COLO829 (cell line): Measurements from ENCODE around the gene ATP6V1F.

ENCODE experiments used
- DNase-seq: peaks from one replicate; pipeline ENCODE4 v3.0.0; 2012; ENCODE audit warnings: low spot score

The ATP6V1F gene

DNA sequence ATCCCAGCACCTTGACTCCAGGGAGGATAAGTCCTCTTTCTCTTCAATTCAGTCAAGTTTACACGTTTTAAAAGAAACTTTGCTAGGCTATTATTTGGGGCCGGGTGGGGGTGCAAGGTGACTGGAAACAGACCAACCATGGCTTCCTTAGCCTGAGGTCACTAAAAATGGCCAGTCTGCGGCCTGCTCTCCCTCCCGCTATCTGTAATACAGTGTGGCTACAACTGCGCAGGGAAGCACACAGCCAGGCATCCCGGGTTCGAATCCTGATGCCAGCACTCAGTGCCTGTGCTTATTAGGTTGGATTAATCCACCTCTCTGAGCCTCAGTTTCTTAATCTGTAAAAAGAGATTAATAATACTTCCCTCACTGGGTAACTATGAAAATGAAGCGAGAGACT lies 19.5 kb downstream of the ATP6V1F start:
- DNase-seq, result no peak

DNA sequence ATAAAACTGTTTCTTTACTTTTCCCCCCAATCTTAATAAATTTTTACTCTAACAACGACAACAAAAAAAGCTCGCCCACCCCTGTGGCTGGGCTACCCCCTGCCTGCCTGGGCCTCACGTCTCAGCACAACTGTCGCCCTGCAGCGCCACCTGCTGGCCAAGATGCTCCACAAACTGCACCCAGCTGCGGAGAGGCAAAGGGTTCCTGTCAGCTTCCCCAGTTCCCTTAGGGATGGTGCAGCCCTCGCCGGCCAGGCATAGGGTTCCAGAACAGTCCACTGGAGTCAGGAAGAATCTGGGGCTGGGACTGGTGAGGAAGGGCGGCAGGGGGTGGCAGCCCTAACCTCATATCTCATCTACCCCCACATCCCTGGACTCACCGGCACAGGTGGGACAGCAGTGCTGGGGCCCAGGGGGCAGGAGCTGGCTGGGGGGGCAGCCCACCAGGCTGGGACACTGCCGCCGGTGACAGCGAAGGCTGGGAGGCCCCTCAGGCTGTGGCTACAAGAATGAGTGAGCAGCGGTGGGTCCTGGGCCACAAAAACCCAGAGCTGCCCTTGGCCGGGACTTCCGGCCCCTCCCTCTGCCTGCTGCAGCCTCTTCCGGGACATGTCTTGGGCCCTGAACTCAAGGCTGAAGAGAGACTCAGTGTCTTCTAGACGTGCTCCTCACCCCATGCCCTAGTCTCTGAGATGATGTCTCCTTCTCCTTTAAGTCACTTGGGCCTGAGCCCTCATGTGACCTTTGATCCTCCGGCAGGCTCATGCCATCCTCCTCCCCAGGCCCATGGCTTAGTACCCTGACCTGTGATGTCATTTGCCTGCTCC lies 21.2 kb downstream of the ATP6V1F start:
- DNase-seq, result peak; percentile 97

DNA sequence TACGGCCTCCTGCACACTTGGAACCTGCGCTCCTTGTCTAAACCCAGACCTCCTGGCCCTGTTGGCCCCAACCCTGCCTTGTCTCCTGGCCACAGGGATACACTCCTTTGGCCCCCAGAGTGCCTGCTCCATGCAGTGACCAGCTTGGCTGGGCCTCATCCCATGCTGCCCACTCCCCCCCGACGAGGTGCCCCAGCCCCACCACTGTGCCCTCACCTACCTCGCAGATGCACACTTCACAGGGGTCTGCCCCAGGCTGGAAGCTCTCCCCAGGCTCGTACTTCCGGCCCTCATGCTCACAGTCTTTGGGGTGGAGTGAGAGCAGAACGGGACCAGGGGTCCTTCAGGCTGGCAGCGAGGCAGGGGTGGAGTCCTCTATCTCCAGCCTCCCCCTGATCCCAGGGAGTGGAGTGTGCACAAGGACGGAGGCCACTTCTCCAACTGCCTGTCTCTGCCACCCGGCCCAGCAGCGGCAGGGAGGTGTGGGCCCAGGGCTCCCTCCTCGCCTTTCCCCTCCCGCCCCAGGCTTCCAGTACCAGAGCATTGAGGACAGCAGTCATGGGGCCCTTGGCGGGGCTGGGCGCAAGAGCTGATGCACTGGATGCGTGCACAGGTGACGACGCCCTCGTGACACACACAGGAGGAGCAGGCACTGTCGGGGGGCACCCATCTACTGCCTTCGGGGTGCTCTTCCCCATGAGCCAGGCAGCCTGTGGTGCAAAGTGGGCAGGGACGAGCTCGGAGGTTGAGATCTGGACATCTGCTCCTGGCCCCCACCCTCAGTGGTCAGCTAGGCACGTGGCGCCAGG lies 22.1 kb downstream of the ATP6V1F start:
- DNase-seq, result no peak

DNA sequence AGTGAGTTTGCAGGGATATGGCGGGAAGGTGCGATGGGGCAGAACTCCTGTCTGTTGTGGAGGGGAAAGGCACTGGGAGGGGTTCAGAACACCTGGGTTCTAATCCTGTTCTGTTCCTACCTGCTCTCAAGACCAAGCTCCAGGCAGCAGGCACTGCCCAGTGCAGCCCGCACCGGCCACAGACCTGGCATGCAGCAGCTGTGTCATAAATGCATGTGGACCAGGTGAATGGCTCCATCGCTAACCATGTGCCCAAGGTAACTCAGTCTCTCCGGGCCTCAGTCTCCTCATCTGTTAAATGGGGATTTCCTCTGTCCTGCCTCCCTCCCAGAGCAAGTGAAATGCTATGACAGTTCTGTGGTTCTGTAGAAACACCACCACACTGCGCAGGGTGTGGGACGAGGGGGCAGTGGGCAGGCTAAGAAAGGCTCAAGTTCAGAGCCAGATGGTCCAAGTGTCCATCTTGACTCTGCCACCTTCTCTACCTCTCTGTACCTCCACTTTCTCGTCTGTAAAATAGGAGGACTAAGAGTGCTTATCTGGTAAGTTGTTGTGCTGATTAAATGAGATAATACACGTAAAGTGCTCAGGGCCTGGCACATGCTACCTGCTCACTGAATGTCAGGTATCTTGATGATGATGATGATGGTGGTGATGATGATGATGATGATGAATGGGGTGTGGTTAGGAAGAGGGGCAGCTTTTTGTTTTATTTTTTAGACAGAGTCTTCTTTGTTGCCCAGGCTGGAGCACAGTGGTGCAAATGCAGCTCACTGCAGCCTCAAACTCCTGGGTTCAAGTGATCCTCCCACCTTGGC lies 22.9 kb downstream of the ATP6V1F start:
- no peak for DNase-seq

DNA sequence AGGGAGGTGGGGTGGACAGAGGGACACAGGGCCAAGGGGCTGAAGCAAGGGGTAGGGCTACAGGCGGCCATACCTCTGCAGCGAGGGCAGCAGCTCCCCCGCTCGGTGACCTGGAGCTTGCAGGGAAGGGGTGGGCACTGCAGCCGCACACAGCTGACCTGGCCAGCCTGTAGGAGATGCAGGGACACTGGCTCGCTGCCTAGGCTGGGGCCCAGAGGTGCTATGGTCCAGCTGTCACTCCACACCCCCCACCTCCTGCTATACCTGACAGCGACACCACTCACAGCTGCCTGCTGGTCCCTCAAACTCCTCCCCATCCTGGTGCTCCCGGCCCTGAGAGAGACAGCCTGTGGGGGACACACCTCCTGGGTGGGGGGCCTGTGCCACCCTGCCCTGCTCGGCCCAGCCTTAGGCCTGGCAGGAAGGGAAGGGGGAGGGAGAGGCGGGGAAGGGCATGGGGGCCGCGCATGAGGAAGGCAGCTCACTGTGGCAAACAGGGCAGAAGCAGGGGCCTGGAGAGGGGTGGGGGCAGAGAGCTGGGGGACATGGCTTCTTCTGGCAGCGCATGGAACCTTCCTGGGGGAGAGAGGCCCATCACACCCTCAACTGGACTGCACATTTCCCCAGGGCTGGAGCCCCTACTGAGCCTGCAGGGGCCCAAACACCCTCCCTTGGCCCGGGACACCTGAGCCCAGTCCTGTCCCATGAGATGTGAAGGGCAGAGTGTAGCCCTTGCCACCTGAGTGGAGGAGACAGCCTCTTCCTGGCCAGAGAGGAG lies 23.9 kb downstream of the ATP6V1F start:
- DNase-seq, result no peak

DNA sequence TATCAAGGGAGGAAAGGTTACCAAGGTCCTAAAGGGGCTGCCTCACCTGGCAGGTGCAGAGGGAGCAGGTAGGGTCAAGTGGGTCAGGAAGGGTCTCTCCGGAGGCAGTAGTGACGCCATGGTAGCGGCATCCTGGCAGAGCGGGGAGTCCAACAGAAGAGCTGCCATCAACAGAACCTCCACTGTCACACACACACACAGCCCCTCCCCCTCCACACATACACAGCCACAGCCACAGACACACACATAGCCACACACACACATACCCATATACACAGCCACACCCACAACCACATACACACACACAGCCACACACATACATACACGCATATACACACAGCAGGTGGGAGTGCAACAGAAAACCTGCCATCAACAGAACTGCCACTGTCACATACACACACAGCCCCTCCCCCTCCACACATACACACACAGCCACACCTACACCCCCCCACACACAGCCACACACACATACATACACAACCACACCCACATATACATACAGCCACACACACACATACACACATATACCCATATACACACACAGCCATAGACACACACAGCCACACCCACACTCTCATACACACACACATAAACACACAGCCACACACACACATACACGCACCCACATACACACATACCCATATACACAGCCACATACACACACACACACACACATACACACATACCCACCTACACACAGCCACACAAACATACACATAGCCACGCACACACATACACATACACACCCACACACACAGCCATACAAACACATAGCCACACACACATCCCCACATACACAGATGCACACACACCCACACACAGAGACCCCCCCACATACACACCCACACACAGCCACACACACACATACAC lies 24.7 kb downstream of the ATP6V1F start:
- DNase-seq, result no peak

DNA sequence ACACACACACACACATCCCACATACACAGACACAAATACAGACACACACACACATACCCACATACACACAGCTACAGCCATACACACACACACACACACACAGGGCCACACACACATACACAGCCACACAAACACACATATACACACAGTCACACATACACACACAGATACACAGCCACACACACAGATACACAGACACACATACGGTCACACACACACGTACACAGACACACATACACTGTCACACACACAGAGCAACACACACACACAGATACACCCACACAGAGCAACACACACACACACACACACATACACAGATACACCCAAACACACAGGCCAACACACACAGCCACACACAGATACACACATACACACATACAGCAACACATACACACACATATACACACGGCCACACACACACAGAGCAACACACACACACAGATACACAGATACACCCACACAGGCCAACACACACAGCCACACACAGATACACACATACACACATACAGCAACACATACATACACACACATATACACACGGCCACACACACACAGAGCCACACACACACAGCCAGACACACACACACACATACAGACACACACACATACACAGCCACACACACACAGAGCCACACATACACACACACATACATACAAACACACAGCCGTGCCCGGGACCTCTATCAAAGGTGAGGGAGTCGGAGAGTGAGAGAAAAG lies 25.5 kb downstream of the ATP6V1F start:
- DNase-seq, result no peak

DNA sequence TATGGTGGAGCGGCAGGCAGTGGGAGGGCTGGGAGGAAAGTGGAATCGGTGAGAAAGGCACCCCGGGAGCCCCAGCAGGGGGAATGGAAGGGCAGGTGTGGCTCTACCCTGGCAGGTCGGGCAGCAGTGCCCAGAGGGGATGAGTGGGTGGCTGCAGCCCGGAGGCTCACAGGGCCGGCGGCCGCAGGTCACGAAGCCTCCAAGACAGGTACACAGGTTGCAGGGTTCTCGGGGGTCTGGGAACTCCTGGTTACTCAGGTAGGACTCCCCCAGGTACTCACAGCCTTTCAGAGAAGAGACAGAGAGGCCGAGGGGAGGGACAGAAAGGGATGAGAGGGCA lies 26.1 kb downstream of the ATP6V1F start:
- no peak for DNase-seq

DNA sequence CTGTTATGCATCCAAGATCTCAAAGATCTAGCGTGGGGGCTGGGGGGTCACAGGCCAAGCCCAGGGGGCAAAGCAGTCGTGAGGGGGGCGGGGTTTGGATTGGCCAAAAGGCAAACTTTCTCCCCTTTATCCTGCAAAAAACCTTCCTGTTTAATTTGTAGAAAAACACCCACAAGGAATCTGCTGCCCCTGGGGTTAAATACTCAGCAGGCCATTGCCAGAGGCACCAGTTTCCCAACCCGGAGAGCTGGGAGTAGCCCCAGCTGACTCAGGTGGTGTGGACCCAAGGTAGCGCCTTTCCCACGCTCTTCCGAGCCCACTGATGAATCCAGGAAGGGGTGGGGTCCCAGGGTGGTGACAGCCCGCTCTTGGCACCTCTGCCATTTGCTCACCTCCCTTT lies 26.5 kb downstream of the ATP6V1F start:
- DNase-seq, result no peak

DNA sequence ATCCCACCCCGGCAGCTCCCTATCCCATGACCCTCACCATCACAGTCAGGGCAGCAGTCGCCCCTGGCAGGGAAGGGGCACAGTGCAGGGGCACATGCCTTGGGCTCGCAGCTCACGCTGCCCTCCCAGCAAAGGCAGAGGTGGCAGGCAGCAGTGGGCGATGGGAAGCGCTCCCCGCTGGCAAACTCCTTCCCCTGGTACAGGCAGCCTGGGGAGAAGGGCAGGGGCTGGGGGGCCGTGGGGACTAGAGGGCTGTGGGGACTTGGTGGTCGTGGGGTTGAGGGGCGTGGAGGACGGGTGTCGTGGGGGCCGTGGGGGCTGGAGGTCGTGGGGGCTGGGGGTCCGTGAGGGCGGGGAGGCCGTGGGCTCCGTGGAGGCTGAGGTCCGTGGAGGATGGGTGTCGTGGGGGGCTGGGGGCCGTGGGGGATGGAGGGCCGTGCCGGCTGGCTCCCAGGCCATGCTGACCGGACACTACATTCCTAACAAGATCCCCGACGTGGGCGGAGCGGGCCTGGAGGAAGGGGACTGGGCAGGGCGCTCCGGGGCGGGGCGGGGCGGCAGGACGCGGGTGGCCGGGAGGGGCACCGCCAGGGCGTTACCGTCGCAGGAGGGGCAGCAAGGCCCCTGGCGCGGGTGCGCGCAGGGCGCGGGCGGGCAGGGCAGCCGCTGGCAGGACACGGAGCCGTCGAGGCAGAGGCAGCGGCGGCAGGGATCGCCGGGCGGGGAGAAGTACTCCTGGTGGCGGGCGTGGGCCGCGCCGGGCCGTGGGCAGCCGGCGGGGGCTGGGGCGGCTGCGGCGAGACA lies 27.9 kb downstream of the ATP6V1F start:
- DNase-seq, result peak; percentile 60

DNA sequence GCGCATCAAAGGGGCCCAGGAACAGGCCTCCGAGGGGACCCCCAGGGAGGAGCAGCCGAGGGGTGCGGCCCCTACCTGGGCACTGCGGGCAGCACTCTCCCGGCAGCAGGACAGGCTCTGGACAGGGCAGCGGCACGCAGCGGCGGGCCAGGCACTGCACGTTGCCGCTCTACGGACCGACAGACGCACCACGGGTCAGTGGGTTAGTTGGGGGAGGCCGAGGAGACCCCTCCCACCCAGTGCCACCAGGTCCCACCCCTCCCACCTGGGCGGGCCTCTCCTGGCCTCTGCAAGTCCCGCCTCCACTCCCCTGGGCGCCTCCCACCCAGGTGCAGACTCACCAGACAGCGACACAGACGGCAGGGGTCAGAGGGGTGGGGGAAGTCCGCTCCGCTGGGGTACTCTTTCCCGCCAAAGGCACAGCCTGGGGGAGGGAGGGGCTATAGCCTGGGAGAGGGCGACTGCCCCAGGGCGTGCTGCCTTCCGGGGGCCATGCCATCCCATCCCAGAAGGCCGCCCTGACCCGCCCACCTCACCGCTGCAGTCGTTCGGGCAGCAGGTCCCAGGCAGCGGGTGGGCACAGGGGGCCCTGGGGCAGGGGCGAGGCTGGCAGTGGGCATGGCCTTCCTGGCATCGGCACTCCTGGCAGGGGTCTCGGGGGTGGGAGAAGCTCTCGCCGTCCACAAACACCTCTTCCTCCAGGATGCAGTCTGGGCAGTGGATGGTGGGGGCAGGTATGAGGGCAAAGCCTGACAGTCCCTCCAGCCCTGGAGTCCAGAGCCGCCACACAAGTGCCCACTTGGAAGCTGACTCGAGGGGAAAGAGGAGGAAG lies 28.7 kb downstream of the ATP6V1F start:
- DNase-seq, result no peak

DNA sequence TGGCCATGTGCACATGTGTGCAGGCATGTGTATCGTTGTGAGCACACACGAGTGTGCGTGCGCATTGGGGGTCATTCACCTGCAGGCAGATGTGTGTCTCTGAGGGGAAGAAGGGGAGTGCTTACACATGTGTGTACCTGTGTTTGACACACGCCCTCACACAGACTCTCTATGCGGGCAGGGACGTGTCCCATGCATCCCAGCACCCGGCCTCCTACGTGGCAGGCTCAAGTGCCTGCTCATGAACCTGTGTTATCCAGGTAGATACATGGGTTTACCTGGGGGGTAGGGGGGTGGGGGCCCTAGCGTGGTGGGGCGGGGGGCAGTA lies 29.2 kb downstream of the ATP6V1F start:
- DNase-seq, result no peak

DNA sequence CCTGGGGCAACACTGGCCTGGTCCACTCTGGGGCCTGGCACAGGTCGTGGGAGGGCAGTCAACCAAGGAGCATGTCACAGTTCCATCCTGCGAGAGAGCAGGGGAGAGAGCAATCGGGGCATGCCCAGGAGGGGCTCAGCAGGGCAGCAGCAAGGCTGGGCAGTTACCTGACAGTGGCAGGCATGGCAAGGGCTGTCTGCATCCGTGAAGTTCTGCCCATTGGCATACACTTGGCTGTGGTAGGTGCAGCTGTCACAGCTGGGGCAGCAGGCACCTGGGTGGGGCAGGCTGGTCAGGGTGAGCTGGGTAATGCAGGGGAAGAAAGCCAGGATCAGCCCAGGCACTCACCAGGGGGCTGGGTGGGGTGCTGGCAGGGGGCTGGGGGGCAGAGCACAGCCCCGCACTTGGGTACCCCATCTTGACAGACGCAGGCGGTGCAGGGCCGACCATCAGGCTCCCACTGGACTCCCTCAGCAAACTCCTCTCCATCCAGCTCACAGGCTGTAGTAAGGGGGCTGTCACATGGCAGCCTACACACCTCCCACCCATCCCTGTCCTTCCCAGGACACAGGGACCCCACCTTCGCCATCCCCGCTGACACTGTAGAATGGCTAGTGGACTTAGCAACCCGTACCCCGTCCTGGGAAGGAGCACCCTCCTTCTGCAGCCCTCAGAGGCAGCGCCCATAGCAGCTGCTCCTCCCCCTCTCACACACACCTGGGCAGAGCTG lies 30.0 kb downstream of the ATP6V1F start:
- no peak for DNase-seq

DNA sequence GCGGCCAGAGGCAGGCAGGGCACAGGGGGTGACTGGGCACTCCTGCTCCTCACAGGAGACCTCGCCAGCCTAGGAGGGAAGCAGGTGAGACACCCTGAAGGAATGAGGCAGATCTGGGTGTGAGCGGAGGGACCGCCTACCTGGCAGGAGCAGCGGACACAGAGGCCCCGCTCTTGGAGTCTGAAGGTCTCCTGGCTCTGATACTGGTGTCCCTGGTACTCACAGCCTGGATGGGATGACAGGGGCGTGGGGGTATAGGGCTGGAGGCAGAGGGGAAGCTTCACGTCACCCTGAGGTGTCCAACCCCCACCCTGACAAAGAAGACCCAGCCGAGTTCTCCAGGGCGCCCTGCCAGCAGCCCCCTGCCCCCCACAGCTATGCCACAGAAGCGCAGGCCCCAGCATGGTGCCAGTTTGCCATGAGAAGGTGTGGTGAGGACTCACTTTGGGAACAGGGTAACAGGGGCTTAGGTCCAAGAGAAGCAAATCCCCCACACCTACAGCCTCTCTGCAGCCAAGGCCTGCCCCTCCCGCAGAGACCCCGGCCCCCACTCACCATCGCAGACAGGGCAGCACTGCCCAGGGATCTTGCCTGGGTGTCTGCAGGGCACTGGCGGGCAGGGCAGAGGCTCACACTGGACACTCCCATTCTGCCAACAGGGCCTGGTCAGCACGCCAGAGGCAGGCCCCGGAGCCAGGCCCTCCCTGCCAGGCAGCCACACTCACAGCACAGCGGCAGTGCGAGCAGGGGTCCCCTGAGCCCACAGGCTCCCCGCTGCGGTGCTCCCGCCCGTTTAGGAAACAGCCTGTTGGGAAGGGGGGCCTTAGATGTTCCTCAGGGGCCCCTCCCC lies 30.8 kb downstream of the ATP6V1F start:
- no peak for DNase-seq

DNA sequence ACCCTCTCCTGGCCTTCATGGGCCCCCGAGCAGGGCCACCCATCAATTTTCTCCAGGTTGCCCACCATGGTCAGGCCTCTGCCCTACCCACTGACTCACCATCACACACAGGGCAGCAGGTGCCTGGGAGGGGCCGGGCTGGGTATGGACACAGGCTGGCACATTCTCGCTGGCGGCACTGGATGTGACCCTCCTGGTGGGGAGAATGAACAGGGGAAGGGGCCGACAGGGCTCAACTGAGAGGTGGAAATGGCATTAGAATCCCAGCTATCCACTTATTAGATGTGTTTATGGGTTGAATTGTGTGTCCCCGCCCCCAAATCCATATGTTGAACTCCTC lies 31.4 kb downstream of the ATP6V1F start:
- no peak for DNase-seq

DNA sequence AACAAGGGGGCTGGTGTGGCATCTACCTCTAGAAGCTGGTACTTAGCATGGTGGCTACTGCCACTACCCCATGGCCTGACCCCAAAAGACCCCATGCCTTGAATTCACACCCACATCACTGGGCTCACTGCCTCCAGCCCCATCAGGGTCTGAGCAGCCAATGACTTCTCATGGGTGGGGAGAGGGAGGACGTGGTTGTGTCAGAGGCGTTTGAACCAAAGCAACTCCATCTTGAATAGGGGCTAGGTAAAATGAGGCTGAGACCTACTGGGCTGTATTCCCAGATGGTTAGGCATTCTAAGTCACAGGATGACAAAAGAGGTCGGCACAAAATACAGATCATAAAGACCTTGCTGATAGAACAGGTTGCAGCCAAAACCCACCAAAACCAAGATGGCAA lies 32.7 kb downstream of the ATP6V1F start:
- no peak for DNase-seq

DNA sequence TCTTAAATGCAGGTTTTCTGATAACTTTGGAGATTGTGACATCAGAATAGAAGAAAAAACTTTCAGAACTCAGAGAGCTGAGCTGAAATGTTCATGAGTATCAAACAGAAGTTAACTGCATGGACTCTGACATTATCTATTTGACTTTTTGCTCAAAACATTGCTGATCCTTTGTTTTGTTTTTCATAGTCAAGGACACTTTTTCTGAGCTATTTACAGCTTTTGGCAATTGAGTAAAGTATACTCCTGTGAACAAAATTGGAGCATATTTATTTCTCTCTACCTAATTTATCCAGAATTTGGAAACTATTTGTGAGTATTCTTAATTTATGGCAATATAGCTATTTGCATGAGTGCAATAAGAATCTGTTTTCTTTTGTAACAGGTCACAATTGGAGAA lies 36.7 kb downstream of the ATP6V1F start:
- DNase-seq, result no peak
